Muscle of leg (tissue), 11 donors: ENCODE results near the gene FOSL1. TPM values are rescaled to one million over a fixed set of nuclear protein-coding genes. Genes with fewer than 3 reads are reported as not detected.
A peak's percentile ranks its signal among the peaks of the same experiment; 100 is the strongest.
"Not testable (repeated sequence)": the region's sequence is repeated elsewhere in the genome, so short reads cannot be mapped to it uniquely, and the experiment has no call there.

ENCODE experiments used
- DNase-seq: peaks from one replicate; pipeline ENCODE4 v3.0.0; 2013
- H3K27ac ChIP-seq: one replicate; pipeline ENCODE4 v1.5.1; 2013; ENCODE audit warnings: mild to moderate bottlenecking, low read length, control low read depth
- H3K27me3 ChIP-seq: one replicate; pipeline ENCODE4 v1.6.1; 2013; ENCODE audit warnings: low read length; ENCODE audit not compliant: control insufficient read depth, insufficient read depth
- H3K36me3 ChIP-seq: one replicate; pipeline ENCODE4 v1.6.1; 2013; ENCODE audit warnings: low read length; ENCODE audit not compliant: control insufficient read depth, insufficient read depth
- H3K4me1 ChIP-seq: one replicate; pipeline ENCODE4 v1.6.1; 2013; ENCODE audit warnings: low read length; ENCODE audit not compliant: control insufficient read depth, insufficient read depth
- H3K4me3 ChIP-seq: one replicate; pipeline ENCODE4 v1.5.1; 2013; ENCODE audit warnings: low read length, control low read depth
- H3K9me3 ChIP-seq: replicated peaks from 2 replicates; pipeline ENCODE4 v1.6.1; 2013; ENCODE audit warnings: low read depth, low read length; ENCODE audit not compliant: control insufficient read depth
- WGBS: methylation state at CpG from one replicate; pipeline ENCODE4 v1.1.5; 2013; ENCODE audit warnings: missing lambda C conversion rate; ENCODE audit not compliant: insufficient coverage; 5-methylcytosine and 5-hydroxymethylcytosine counted together
- polyA plus RNA-seq, 8 donors: library from polyadenylated mRNA; unstranded; fragments of 120-200 nt; gene quantifications; one replicate each; pipeline versions ENCODE4 v1.2.1 to v1.2.3, GENCODE V29; 2013; ENCODE audit warnings: inconsistent platforms in 1 of 8, low replicate concordance in 1 of 8; ENCODE audit not compliant: insufficient read length in 8 of 8, insufficient read depth in 1 of 8
- total RNA-seq: library from RNA; stranded (reverse); fragments of 120-200 nt; gene quantifications from one replicate; pipeline ENCODE4 v1.2.4, GENCODE V29; 2013

Gene FOSL1
- total and polyA plus RNA-seq, 9 donors, result 0.19 to 0.66 (median 0.46) TPM; not detected in 1

GRCh38 chr11:65898656-65899355 is 1.4 kb downstream of the FOSL1 start:
- 15% methylated on average over 24 of the region's 28 CpGs for WGBS
- Histone ChIP-seq H3K9me3 (no peaks in the 10 kb centered on the region), H3K36me3 (no peaks in the 10 kb centered on the region), H3K4me1 (peaks cover 16% of the 10 kb centered on the region), H3K4me3 (no peak overlapping the region), H3K27ac (no peak overlapping the region), H3K27me3 (peaks cover 69% of the 10 kb centered on the region)
- no peak for DNase-seq

GRCh38 chr11:65897020-65897471 is 3.1 kb downstream of the FOSL1 start:
- no peaks in the 10 kb centered on the region for H3K36me3 ChIP-seq
- no peak for DNase-seq
- H3K9me3 ChIP-seq, result no peaks in the 10 kb centered on the region
- H3K4me3 ChIP-seq, result no peak overlapping the region
- peaks cover 55% of the 10 kb centered on the region for H3K27me3 ChIP-seq
- 83% methylated on average over 2 of the region's 4 CpGs for WGBS
- peaks cover 33% of the 10 kb centered on the region for H3K4me1 ChIP-seq
- no peak overlapping the region for H3K27ac ChIP-seq

DNA sequence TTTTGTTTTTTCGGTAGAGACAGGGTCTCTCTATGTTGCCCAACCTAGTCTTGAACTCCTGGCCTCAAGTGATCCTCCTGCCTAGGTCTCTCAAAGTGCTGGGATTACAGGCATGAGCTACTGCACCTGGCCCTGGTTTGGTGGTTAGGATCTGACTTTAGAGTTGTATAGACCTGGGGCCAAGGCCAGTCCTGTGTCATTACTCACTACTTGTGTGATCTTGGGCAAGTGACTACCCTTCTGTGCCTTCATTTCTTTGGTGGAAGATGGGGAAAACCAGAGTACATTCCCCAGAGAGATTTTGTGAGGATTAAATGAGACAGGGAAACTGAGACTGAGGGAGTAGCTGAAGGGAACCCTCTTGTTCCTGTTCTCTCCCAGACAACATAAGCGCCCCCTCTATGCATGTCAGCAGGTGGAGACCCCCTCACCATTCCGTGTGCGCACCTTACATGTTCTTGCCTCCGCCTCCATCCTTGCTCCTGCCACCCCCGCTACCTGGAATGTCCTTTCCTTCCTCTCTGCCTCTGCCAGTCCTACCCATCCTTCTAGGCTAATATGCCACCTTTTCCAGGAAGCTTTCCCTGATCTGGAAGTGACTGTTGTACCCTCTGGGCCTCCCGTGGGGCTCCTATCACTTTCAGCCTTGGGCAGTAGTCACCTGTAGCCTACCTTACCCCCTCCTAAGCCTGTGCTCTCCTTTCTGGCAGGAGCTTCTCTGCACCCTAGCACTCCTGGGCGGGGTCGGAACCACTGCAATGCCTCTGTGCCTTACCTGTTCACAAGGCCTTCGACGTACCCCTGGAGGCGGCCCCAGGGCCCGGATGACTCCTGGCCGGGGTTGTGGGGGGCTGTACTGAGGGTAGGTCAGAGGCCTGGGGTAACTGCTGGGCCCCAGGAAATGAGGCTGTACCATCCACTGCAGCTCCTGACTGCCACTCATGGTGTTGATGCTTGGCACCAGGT is 3.9 kb downstream of the FOSL1 start:
- no peak for DNase-seq
- Histone ChIP-seq H3K36me3 (no peaks in the 10 kb centered on the region), H3K4me1 (peaks cover 40% of the 10 kb centered on the region), H3K27me3 (peaks cover 51% of the 10 kb centered on the region), H3K4me3 (no peak overlapping the region), H3K9me3 (no peaks in the 10 kb centered on the region), H3K27ac (no peak overlapping the region)
- WGBS, result 90% methylated on average over 11 of the region's 14 CpGs

- no peak overlapping the region for H3K4me3 ChIP-seq
- H3K27ac ChIP-seq, result no peak overlapping the region
- H3K27me3 ChIP-seq, result peaks cover 43% of the 10 kb centered on the region
- no peaks in the 10 kb centered on the region for H3K9me3 ChIP-seq
- WGBS, result 89% methylated on average over 3 of the region's 5 CpGs
- no peaks in the 10 kb centered on the region for H3K36me3 ChIP-seq
- DNase-seq, result no peak
- peaks cover 42% of the 10 kb centered on the region for H3K4me1 ChIP-seq
These were observed 4.7 kb downstream of the FOSL1 start for GRCh38 chr11:65895482-65895981.

DNA sequence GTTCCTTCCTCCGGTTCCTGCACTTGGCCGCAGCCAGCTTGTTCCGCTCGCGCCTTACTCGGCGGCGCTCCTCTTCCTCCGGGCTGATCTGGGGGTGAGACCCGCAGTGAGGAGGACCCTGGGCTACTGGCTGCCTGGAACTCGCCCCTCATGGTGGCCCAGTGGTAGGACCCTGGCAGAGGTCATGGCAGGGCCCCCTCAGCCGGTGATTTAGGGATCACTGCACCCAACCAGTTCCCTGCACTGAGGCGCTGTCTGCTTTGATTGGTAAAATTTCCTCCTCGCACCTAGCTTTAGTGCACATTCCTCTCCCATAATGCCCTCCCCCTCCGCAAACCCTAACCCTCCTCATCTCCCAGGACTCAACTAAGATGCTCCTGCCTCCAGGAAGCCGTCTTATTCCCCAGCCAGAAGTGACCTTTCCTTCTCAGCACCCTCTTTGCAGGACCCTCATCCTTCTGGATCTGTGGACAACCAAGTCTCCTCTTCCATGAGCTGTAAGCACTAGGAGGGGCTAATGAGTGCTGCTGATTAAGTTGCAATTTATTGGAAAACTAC is 6.1 kb downstream of the FOSL1 start:
- Histone ChIP-seq H3K27me3 (peaks cover 29% of the 10 kb centered on the region), H3K36me3 (no peaks in the 10 kb centered on the region), H3K4me3 (no peak overlapping the region), H3K9me3 (no peaks in the 10 kb centered on the region), H3K27ac (peak overlapping the region; percentile 85), H3K4me1 (peaks cover 45% of the 10 kb centered on the region)
- no peak for DNase-seq
- WGBS, result 74% methylated on average over 15 of the region's 16 CpGs

DNA sequence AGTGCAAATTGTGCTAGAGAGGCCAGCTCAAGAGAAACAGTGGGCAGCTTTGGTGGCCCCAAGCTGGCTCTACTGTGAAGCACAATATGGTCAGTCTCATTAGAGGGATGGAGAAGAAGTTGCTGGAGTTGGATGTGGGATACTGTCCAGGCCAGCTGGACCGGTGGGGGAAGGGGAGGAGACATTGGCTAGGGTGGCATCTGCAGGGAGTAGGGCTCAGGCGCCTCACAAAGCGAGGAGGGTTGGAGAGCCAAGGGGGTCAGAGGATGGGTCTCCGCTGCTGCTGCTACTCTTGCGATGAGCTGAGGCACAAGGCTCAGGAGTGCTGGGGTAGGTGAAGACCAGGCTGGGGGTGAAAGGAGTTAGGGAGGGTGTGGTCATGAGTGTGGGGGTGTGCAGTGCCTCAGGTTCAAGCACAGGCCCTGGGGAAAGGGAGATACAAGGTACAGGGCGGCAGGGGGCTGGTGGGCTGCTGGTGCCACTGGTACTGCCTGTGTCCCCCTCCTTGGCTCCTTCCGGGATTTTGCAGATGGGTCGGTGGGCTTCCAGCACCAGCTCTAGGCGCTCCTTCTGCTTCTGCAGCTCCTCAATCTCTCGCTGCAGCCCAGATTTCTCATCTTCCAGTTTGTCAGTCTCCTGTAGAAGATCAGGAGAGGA is 7.4 kb downstream of the FOSL1 start:
- peaks cover 49% of the 10 kb centered on the region for H3K4me1 ChIP-seq
- DNase-seq, result no peak

DNA sequence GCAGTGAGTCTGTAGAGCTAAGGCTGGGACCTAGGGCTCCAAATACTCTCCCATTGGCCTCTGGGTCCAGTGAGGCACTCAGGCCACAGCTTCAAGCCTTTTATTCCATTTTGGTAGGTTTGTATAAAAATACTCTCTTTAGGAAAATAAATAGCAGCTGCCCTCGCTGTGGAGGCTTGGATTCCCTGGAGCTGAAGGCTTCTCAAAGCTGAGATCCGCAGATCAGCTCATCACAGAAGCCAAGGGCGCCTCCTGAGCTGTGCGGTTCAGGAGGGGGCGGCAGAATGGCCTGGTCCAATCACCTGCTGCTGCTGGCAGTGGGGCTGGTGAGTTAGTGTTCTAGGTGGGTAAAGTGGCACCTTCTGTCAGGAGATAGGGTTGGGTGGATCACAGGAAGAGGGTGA is 8.0 kb downstream of the FOSL1 start:
- peak overlapping the region; percentile 87 for H3K27ac ChIP-seq
- H3K4me1 ChIP-seq, result peaks cover 55% of the 10 kb centered on the region
- DNase-seq, H3K36me3 ChIP-seq, H3K9me3 ChIP-seq: not testable (repeated sequence)
- peaks cover 10% of the 10 kb centered on the region for H3K27me3 ChIP-seq
- 40% methylated on average over 1 of the region's 5 CpGs for WGBS
- H3K4me3 ChIP-seq, result peak overlapping the region; percentile 66

More for the DNA sequence above, 7.4 kb downstream of the FOSL1 start:
- H3K27ac ChIP-seq, result peak overlapping the region; percentile 87
- H3K9me3 ChIP-seq, result no peaks in the 10 kb centered on the region
- peaks cover 16% of the 10 kb centered on the region for H3K27me3 ChIP-seq
- H3K36me3 ChIP-seq, result no peaks in the 10 kb centered on the region
- WGBS, result 72% methylated on average over 8 of the region's 10 CpGs
- H3K4me3 ChIP-seq, result no peak overlapping the region

GRCh38 chr11:65891219-65892136 is 8.7 kb downstream of the FOSL1 start:
- H3K27me3 ChIP-seq, result peaks cover 4% of the 10 kb centered on the region
- peak; percentile 62 for DNase-seq
- peak overlapping the region; percentile 87 for H3K27ac ChIP-seq
- peak overlapping the region; percentile 66 for H3K4me3 ChIP-seq
- whole genome bisulfite sequencing, result 2% methylated on average over 42 of the region's 57 CpGs
- no peaks in the 10 kb centered on the region for H3K9me3 ChIP-seq
- peaks cover 55% of the 10 kb centered on the region for H3K4me1 ChIP-seq
- peaks cover 6% of the 10 kb centered on the region for H3K36me3 ChIP-seq
